Mucosa of descending colon (tissue), 3 donors: ENCODE measurements around the gene ETV1. TPM values are rescaled to one million over a fixed set of nuclear protein-coding genes. Genes with fewer than 3 reads are reported as not detected.

Source experiments
- ATAC-seq: fragments of 200-7000 bp; cut with Tn5 transposase; one replicate; pipeline ENCODE4 v1.9.1; 2020; ENCODE audit warnings: mild to moderate bottlenecking, moderate library complexity
- DNase-seq, 3 donors: peaks; one replicate each; pipeline ENCODE4 v3.0.0-alpha.2; 2020
- H3K36me3 ChIP-seq: fragments of 200-600 bp; one replicate; pipeline ENCODE4 v1.8.0; 2021; ENCODE audit warnings: low read depth, mild to moderate bottlenecking
- H3K4me1 ChIP-seq: fragments of 200-600 bp; one replicate; pipeline ENCODE4 v1.8.0; 2021; ENCODE audit warnings: low read depth, mild to moderate bottlenecking
- H3K4me3 ChIP-seq: fragments of 200-600 bp; one replicate; pipeline ENCODE4 v1.8.0; 2021; ENCODE audit warnings: mild to moderate bottlenecking
- H3K9me3 ChIP-seq: fragments of 200-600 bp; one replicate; pipeline ENCODE4 v1.8.0; 2021; ENCODE audit warnings: mild to moderate bottlenecking
- intact Hi-C, 2 donors: fragments of 100-400 bp; cut with DNase I in 1 of 2; cut with micrococcal nuclease in 1 of 2; formaldehyde crosslinking; loops; one replicate each; pipeline versions ENCODE4 v1.11.0 to v1.11.1; 2022; cut with DNase I, micrococcal nuclease
- total RNA-seq, 3 donors: library from RNA; stranded (reverse); fragmentation: NEBNext Ultra II Directional in 2 of 3; extraction: Animal tissue kit (Norgen Biotek cat#: 25700) in 2 of 3; gene quantifications; one replicate each; pipeline versions ENCODE4 v1.2.1 to v1.2.4, GENCODE V29; 2021 to 2023
- TF ChIP-seq, protein P1 (sequence below): fragments of 200-600 bp; IDR thresholded peaks from one replicate; pipeline ENCODE4 v1.8.0; 2022; ENCODE audit warnings: antibody characterized with exemption, mild to moderate bottlenecking
- donor health status: DM: no; HTN: no; CAD: no; lungs with moderate emphysema.
- donor health status: DM: no; HTN: no; CAD: no.
- donor health status: DM: no; HTN: yes; CAD: no.

Gene ETV1
- total RNA-seq, 3 donors from 2014 or later = 2.6 to 16.9 (median 5.9) TPM

DNA sequence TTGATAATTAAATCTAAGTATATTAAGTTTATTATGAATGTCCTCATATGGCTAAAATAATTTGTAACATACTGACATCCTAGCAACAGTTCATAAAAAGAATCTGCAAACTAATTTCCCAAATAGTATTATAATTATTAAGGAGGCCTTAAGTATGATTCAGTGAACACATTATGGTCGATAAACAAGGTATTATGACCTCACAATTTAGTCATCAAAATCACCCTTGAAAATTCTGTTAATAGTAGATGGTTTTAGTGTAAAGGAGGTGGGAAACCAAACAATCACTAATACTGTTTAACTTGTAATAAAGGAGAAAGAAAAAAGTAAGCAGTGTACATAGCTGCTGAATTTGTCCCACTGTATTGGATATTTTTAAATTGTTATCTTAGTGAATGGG, 2.1 kb downstream of the ETV1 start:
- ATAC-seq (no peak), DNase-seq (no peak)
- TF ChIP-seq, protein P1, sequence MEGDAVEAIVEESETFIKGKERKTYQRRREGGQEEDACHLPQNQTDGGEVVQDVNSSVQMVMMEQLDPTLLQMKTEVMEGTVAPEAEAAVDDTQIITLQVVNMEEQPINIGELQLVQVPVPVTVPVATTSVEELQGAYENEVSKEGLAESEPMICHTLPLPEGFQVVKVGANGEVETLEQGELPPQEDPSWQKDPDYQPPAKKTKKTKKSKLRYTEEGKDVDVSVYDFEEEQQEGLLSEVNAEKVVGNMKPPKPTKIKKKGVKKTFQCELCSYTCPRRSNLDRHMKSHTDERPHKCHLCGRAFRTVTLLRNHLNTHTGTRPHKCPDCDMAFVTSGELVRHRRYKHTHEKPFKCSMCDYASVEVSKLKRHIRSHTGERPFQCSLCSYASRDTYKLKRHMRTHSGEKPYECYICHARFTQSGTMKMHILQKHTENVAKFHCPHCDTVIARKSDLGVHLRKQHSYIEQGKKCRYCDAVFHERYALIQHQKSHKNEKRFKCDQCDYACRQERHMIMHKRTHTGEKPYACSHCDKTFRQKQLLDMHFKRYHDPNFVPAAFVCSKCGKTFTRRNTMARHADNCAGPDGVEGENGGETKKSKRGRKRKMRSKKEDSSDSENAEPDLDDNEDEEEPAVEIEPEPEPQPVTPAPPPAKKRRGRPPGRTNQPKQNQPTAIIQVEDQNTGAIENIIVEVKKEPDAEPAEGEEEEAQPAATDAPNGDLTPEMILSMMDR = no peak
- intact Hi-C loops = no loop called here
- Histone ChIP-seq H3K36me3 (no peaks in the 10 kb centered on the region), H3K9me3 (no peaks in the 10 kb centered on the region), H3K4me1 (no peaks in the 10 kb centered on the region), H3K4me3 (no peak overlapping the region)

DNA sequence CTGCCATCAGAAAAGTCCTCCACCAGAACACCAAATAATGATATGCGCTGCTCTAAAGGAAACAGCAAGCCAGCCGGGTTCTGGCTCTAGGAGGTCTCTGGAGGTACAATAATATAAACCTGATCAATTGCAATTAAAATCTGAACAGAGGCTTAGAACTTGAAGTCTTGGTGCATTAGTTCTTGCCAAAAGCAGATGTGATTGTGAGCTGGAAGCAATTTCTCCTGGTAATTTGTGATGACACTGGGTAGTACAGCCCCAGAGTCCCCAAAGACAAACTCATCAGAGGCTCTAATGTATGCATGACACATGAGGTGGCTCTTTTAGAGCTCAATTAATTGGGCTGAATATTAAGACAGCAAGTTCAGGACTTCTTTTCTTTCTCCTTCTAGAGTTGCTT, 3.3 kb downstream of the ETV1 start:
- H3K9me3 ChIP-seq = no peaks in the 10 kb centered on the region
- no peak overlapping the region for H3K4me3 ChIP-seq

DNA sequence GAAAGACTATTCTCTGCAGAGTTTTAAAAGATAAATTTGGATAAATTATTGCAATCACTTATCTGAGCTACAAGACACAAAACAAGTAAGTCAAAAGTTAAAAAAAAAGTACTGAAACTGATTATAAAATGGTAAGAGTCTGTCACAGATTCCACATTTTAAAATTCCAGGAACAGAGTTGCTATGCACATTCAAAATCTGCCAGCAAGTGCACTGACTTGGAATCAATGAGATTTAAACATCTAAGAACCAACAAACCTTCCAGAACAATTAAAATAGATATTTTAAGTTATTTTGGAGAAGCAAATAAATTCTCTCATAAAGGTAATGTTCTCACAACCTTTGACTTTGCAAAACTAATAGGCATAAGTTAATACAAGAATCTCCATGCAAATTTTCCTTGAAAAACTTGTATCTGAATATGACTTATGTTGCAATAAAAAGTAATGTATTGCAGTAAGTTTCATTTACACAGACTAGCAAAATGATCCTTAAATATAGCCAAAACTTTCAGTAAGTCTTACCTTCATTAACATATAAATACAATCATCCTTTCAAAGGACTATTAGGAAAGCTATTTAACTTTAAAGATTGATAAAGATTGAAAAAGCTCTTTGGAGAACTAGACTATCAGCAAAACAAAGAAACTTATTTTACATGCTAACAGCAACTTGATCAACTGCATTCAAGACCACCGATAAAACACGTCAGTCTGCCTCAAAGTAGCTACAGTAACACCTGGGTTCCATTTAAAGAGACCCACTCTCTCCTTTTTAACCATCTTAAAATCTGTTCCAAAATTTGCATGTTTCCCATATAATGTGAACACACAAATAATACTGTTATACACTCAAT, 4.4 kb downstream of the ETV1 start:
- DNase-seq (no peak), ATAC-seq (no peak)
- intact Hi-C loops = no loop called here
- peaks cover 7% of the 10 kb centered on the region for H3K4me1 ChIP-seq
- H3K4me3 ChIP-seq = no peak overlapping the region
- no peaks in the 10 kb centered on the region for H3K9me3 ChIP-seq
- TF ChIP-seq, protein P1 = no peak
- no peaks in the 10 kb centered on the region for H3K36me3 ChIP-seq

More for the DNA sequence above, 3.3 kb downstream of the ETV1 start:
- Histone ChIP-seq H3K36me3 (no peaks in the 10 kb centered on the region), H3K4me1 (no peaks in the 10 kb centered on the region)
- no peak for ATAC-seq
- DNase-seq = no peak
- intact Hi-C loops = no loop called here
- TF ChIP-seq, protein P1 = no peak

DNA sequence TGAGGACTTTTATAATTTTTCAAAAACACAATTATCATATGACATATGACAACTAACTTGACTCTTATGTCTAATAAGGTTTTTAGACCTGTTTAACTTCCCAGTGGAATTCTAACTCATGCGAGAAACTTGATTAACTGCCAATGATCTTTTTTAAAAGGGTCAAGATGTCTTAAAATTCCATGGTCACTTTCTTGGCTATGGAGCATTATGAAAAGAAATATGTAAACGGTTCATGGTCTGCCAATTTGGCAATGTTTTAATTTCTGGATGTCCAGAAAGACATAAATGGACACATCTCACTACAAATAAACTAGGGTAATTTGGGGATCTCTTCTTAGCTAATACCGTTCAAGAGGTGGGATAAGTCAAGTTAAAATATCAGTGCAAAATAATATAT, 5.4 kb downstream of the ETV1 start:
- no peaks in the 10 kb centered on the region for H3K9me3 ChIP-seq
- ATAC-seq = no peak
- H3K4me3 ChIP-seq = no peak overlapping the region
- DNase-seq = no peak
- TF ChIP-seq, protein P1 = no peak
- intact Hi-C loops = no loop called here
- peaks cover 7% of the 10 kb centered on the region for H3K4me1 ChIP-seq
- no peaks in the 10 kb centered on the region for H3K36me3 ChIP-seq

DNA sequence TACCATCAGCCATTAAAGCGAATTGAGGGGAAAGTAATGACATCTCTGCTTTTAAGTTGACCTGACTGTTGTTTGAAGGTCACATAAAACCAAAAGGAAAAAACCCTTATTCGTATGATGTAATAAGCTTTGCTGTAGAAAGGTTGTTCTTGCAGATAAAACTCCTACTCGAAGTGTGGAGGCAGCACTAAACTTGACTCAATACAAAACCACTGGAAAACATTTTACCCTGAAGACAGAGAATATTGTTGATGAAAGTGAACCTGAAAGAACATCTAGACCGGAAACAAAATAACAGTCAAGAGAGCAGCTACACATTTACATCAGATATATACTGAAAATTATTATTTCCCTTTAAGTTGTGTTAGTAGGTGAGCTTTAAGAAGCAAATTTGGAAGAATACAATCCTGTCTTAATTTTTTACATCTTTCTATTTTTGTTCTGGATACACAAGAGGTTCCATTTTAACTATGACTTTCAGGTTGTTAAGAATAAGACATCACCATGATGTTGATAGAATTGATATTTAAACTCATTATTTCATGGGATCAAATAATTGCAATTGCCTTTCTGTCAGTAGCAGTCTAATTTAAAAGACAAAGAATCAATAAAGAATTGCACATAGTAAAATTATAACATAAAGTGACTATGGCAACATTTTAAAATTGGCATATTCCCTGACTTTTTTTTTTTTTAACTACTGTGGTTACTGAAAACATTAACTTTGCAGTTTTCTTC, 6.4 kb downstream of the ETV1 start:
- ATAC-seq (no peak), DNase-seq (no peak)
- intact Hi-C loops = no loop called here
- TF ChIP-seq, protein P1 = no peak
- Histone ChIP-seq H3K36me3 (no peaks in the 10 kb centered on the region), H3K4me1 (peaks cover 7% of the 10 kb centered on the region), H3K4me3 (no peak overlapping the region), H3K9me3 (no peaks in the 10 kb centered on the region)
